GM12864 (cell line): Measurements from ENCODE around the gene STPG1.

ENCODE experiments used
- DNase-seq: peaks from one replicate; pipeline ENCODE4 v3.0.0-alpha.2; 2011; ENCODE audit warnings: low read depth
- H3K4me3 ChIP-seq: 2 replicates; pipeline ENCODE4 v1.5.1; 2011; ENCODE audit warnings: mild to moderate bottlenecking, low read depth, low read length, control low read depth
- CTCF ChIP-seq: IDR thresholded peaks from 2 replicates; pipeline ENCODE4 v1.5.1; 2011; ENCODE audit warnings: low read depth, mild to moderate bottlenecking, moderate library complexity, low read length, control low read depth, inconsistent platforms; ENCODE audit errors: missing control alignments

The STPG1 gene

GRCh38 chr1:24373710-24374109 is 39.9 kb downstream of the STPG1 start:
- H3K4me3 ChIP-seq: no peak overlapping the region
- DNase-seq: no peak
- no peak for TF ChIP-seq CTCF

- H3K4me3 ChIP-seq: no peak overlapping the region
- no peak for TF ChIP-seq CTCF
- no peak for DNase-seq
Measured at GRCh38 chr1:24373044-24373443, 40.5 kb downstream of the STPG1 start.

GRCh38 chr1:24369801-24370200 is 43.8 kb downstream of the STPG1 start:
- no peak for TF ChIP-seq CTCF
- no peak for DNase-seq
- no peak overlapping the region for H3K4me3 ChIP-seq

GRCh38 chr1:24369199-24369598 is 44.4 kb downstream of the STPG1 start:
- no peak for DNase-seq

GRCh38 chr1:24366707-24367106 is 46.9 kb downstream of the STPG1 start:
- no peak for DNase-seq
- TF ChIP-seq CTCF: no peak
- no peak overlapping the region for H3K4me3 ChIP-seq

More at GRCh38 chr1:24369199-24369598, 44.4 kb downstream of the STPG1 start:
- TF ChIP-seq CTCF: no peak
- no peak overlapping the region for H3K4me3 ChIP-seq

GRCh38 chr1:24364975-24365678 is 48.5 kb downstream of the STPG1 start:
- H3K4me3 ChIP-seq: no peak overlapping the region
- peak; percentile 39 for DNase-seq
- TF ChIP-seq CTCF: no peak

GRCh38 chr1:24364605-24364974 is 49.0 kb downstream of the STPG1 start:
- DNase-seq: no peak
- no peak for TF ChIP-seq CTCF
- H3K4me3 ChIP-seq: no peak overlapping the region
